ENCODE measurements around the gene RELA.

Gene RELA

GRCh38 chr11:65652511-65653228, 10.0 kb downstream of the RELA start (continued):
- peak; percentile 60; the same call in 1 of the 2 replicates for TF ChIP-seq ZBTB11 (tag by site-specific recombination; conservative IDR thresholded peaks at IDR 0.05; ENCODE audit: low read depth)
- peak; percentile 44; the same call in 1 of the 2 replicates for TF ChIP-seq ZEB2 (tag by site-specific recombination; IDR thresholded peaks at IDR 0.05)
- TF ChIP-seq ZNF501 (tag by site-specific recombination; IDR thresholded peaks at IDR 0.05): 0 out of 2 replicates have a peak, but pooled peaks have one; percentile 61
- no peak for TF ChIP-seq SETDB1 (IDR thresholded peaks at IDR 0.05; ENCODE audit: insufficient read length, low read length)
- no peak for TF ChIP-seq ZNF132 (tag by site-specific recombination; IDR thresholded peaks at IDR 0.05; ENCODE audit: borderline replicate concordance)
- TF ChIP-seq ATF2 (tag by site-specific recombination; IDR thresholded peaks at IDR 0.05; ENCODE audit: low read depth): no peak
- 0 out of 2 replicates have a peak, but pooled peaks have one; percentile 31 for TF ChIP-seq YY1 (tag by site-specific recombination; IDR thresholded peaks at IDR 0.05)
- no peak for TF ChIP-seq ZNF292 (tag by site-specific recombination; IDR thresholded peaks at IDR 0.05; ENCODE audit: borderline replicate concordance, low read depth)
- TF ChIP-seq ZXDB (tag by site-specific recombination; IDR thresholded peaks at IDR 0.05): peak; percentile 79
- TF ChIP-seq PRDM4 (tag by site-specific recombination; IDR thresholded peaks at IDR 0.05): no peak
- no peak for TF ChIP-seq ZNF148 (tag by site-specific recombination; IDR thresholded peaks at IDR 0.05; ENCODE audit: borderline replicate concordance)
- TF ChIP-seq ZBTB20 (tag by site-specific recombination; IDR thresholded peaks at IDR 0.05): no peak
- no peak for TF ChIP-seq ZNF24 (tag by site-specific recombination; IDR thresholded peaks at IDR 0.05)
- 0 out of 2 replicates have a peak, but pooled peaks have one; percentile 45 for TF ChIP-seq ZFP37 (tag by site-specific recombination; IDR thresholded peaks at IDR 0.05)
- TF ChIP-seq KLF16 (tag by site-specific recombination; IDR thresholded peaks at IDR 0.05): peak; percentile 42; the same call in 1 of the 2 replicates
- no peak for TF ChIP-seq ZNF184 (tag by site-specific recombination; IDR thresholded peaks at IDR 0.05)
- TF ChIP-seq REST (tag by site-specific recombination; IDR thresholded peaks at IDR 0.05): no peak
- TF ChIP-seq ZNF280C (tag by site-specific recombination; IDR thresholded peaks at IDR 0.05): no peak
- TF ChIP-seq ZNF114 (tag by site-specific recombination; IDR thresholded peaks at IDR 0.05): no peak
- peak; percentile 81 for TF ChIP-seq GLIS2 (tag by site-specific recombination; IDR thresholded peaks at IDR 0.05)
- peak; percentile 34; the same call in 1 of the 2 replicates for TF ChIP-seq KLF9 (tag by site-specific recombination; IDR thresholded peaks at IDR 0.05; ENCODE audit: low read depth)
- no peak for TF ChIP-seq ZNF366 (tag by site-specific recombination; conservative IDR thresholded peaks at IDR 0.05)
- no peak for TF ChIP-seq RBAK (tag by site-specific recombination; IDR thresholded peaks at IDR 0.05)

Data from HEK293 (cell line).